NCI-H748 (cell line): ENCODE measurements around the gene ACAD10.
"Not testable (repeated sequence)": the region's sequence is repeated elsewhere in the genome, so short reads cannot be mapped to it uniquely, and the experiment has no call there.

ENCODE experiments used
- DNase-seq: peaks from one replicate; lab custom pipeline; 2025; ENCODE audit not compliant: unreplicated experiment; lab: John Stamatoyannopoulos, UW

ACAD10 gene

DNA sequence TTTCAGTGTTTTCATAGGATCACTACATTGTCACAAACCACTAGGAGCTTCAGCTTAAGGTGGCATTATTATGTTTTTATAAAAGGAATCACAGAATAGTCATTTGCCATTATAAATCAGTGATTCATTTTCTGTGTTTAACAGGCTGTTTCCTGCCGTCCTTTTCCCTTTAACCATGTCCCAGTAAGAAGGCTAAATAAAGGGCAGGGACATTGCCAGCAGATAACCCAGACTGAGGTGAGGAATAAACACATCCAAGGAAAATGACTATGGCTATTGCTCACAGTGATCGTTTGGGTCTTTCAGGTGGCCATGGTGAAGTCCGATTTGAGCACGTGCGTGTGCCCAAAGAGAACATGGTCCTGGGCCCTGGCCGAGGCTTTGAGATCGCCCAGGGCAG lies 63.0 kb downstream of the ACAD10 start:
- no peak for DNase-seq

DNA sequence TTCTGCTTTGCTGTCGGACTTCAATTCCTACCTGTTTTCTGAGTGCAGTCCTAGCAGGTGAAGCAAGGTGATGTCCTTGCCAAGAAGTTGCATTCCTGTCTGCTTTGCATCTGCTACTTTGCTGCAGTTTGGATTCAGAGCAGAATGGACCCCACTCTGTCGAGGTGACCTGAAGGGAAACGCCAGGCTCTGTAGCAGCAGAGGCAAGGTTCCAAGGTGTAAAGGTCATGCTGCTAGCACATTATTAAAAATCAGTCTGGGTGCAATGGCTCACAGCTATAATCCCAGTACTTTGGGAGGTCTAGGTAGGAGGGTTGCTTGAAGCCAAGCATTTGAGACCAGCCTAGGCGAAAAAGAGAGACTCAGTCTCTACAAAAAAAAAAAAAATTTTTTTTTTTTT lies 63.5 kb downstream of the ACAD10 start:
- no peak for DNase-seq

DNA sequence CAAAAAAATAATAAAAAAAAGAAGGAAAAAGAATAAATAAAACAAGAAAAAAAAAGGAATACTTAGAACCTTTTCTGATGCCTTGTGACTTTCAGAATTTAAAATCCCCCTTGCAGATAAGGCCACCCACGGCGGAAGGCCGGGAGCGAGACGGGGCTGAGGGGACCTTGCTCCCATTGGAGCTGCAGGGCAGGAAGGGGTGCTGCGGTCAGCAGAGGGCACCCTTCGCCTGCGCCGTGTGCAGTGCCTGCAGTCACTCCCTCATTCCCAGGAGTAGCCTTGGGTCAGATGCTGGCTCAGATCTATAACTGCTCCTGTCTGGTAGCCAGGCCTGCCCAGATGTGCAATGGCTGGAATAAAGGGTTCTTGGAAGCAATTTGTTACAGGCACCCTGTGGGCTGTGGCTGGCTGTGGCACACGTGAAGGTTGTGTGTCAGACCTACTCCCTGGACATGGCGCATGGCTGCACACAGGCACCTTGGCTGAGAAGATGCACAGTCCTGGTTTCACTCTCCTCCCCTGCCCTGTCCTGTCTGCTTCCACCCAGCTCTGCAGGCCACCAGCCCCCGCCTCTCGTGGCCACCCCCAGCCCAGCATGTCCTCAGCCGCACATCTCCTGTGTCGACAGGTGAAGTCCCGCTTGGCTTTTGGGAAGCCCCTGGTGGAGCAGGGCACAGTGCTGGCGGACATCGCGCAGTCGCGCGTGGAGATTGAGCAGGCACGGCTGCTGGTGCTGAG lies 67.5 kb downstream of the ACAD10 start:
- DNase-seq: peak; percentile 49

DNA sequence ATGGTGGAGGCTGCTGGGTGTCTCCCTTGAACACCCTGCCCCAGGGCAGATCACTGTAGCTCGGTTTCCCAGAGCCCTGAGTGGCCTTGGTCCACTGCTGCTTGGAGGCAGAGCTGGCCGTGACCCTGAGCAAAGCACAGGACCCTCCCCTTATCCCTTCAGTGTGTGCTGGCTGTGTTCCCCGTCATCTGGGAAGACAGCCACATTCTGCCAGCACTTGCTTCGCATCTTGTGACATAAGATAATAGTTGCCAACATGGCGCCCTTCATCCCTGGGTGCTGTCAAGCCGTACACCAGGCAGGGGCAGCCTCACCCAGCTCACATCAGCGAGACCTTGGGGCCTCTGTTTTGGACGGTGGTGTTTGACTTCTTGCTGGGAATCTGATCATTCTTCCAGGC lies 68.8 kb downstream of the ACAD10 start:
- DNase-seq: no peak

DNA sequence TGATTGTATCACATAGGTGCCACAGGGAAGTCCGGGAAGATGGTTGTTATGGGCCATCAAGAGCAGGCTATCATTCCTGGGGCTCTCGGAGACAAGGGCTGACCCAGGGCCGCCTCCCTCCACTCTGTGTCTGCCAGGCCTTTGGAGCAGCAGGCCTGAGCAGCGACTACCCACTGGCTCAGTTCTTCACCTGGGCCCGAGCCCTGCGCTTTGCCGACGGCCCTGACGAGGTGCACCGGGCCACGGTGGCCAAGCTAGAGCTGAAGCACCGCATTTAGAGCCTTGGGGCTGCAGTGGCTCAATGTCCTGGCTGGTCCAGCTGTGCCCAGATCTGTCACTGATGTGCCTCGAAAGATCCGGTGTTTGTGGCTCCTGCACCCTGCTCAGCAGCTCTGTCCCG lies 70.3 kb downstream of the ACAD10 start:
- no peak for DNase-seq

DNA sequence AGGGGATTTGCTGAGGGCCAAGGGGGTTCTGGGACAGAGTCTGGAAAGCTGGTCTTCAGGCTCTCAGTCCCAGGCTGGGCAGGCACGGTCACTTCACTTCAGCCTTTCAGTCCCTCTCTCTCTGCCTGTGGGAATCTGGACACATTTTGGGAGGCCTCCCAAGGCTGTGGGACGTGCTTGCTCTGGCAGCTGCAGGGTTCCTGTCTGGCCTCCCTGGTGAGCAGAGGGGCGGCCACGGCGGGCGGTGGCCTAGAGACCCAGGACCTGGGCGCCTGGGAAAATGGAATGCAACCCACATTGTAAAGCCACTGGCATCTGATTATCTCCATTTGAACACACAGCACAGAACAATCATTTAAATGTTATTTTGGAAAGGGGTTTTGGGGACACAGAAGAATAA lies 70.8 kb downstream of the ACAD10 start:
- no peak for DNase-seq

DNA sequence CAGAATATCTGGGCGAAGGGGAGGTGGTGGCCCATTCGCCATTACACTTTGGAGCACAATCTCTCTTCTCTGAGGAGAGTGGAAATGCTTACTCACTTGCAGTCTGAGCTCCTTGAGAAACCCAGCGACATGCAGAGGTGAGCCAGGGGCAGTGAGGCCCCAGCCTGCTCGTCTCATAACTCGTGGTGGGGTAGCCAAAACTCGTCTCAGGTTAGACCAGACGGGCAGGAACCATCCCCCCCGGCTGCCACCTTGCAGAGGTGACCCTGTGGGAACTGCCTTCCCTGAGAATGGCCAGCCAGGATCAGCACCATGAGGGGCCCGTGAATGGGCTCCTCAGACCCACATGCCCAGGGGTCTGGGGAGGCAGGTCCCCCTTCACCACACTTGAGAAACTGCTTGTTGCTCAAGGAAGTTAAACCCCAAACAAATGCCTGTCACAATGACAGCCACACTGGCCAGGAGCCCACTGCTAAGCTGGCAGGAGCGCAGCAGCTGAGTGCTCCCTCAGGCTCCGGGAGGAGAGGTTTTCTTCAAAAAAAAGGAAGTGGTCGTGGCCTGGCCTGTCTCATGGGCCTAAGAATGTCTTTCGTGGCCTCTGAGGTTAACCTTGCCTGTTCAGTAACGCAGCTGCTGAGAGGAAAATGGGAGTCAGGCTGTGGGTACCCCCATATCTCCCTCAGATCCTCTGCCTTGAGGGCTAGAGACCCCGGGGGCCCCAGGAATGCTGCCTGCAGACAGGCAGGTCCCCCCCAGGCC lies 71.7 kb downstream of the ACAD10 start:
- DNase-seq: no peak

DNA sequence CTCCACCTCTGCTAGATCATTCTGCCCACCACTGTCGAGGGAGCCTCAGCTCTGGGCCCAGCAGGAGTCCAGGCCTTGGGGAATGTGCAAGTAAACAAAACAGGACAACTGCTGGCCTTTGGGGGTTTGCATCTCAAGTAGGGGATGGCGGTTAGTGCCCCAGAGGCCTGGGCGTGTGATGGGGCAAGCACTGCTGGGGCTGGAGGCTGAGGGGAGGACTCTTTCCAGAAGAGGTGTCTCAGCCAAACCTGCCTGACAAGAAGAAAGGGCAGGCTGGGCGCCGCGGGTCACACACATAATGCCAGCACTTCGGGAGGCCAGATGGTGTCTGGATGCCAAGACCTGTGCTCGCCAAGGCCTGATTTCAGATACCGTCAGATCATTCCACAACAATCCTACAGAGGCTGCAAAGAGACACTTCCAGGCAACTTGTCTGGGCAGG lies 72.3 kb downstream of the ACAD10 start:
- no peak for DNase-seq

DNA sequence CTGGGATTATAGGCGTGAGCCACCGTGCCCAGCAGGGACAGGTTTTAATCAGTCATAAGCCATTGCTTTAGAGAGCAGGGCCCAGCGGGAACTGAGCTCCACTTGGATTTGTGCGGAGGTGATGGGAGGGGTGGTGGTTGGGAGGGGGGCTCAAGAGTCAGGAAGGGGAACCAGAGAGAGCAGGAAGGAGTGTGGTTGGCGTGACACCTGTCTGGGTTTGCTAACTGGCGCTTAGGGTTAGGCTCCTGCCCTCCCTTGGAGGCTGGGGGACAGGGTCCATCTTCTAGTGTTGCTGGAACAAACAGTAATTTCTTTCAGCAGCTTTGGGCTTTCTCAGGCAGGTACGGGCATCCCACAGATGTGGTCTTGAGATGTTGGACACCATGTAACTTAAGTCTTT lies 73.4 kb downstream of the ACAD10 start:
- DNase-seq: no peak

DNA sequence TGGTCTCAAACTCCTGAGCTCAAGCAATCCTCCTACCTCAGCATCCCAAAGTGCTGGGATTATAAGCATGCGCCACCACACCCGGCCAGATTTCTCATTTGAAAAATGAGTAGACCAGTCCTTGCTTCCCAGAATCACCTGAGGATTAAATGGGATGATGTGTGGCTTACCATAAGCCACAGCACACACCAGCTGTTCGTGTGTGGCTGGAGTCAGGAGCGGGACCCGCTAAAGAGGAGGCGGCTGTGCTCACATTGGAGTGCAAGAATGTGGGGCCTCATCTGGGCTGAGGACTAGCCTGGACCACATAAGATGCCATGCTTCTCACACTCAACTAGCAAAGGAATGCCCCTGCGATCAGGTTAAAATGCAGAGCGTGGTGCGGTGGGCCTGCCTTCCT lies 74.1 kb downstream of the ACAD10 start:
- no peak for DNase-seq

DNA sequence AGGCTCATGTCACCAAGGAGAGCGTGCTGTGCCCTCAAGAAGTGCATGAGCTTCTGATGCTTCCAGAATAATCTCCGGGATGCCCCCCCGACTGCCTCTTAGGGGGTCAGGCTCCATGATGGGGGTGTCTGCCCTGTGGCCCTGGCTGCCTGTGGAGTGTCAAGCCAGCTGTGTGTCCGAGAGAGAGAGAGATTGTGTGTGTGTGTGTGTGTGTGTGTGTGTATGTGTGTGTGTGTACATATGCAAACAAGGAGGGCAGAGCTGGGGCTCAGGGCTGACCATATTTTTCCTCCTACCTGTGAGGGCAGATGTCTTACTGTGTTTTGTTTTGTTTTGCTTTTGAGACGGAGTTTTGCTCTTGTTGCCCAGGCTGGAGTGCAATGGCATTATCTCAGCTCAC lies 75.2 kb downstream of the ACAD10 start:
- no peak for DNase-seq

DNA sequence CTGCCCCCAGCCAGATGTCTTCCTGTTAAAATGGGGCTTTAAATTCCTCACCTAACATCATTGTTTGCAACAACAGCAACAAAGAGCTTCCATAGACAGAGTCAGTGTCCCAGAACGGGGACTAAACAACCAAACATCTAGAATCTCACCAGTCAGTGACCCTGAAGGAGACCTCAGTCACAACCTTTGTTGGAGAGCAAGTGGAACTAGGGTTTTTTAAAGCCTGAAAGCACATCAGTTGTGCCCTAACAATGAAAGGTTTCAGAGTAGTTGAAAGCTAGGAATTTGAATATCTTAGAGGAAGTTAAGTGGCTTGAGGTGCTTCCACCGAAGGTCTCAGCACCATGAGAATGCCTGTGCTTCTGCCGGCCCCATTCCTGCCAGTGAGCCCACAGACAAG lies 75.9 kb downstream of the ACAD10 start:
- DNase-seq: no peak

DNA sequence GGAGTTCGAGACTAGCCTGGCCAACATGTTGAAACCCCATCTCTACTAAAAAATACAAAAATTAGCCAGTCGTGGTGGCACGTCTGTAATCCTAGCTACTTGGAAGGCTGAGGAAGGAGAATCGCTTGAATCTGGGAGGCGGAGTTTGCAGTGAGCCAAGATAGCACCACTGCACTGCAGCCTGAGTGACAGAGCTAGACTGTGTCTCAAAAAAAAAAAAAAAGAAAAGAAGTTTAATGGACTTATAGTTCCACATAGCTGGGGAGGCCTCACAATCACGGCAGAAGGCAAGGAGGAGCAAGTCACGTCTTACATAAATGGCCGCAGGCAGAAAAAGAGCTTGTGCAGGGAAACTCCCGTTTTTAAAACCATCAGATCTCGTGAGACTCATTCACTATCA lies 77.7 kb downstream of the ACAD10 start:
- not testable (repeated sequence) for DNase-seq

DNA sequence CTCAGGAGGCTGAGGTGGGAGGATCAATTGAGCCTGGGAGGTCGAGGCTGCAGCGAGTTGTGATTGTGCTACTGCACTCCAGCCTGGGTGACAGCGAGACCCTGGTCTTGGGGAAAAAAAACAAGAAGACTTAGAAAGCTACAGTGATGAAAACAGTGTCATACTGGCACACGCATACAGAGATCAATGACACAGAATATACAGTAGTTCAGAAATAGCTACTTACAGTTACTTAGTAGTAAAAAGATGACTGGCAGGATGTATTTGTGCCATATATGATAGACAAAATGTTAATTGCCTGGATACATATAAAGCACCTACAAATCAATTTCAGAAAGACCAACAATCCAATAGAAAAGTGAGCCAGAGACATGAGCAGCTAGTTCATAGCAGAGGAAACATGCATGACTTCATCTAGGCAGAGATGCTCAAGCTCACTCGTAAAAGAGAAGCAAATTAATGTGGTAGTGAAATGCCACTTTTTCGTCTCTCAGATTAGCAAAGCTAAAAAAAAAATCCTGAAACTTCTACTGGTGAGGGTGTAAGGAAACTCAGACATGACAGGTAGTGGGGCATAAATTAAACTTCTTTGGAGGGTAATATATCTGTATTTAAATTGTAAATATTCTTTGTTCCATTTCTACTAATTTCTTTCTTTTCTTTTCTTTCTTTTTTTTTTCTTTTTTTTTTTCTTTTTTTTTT lies 78.4 kb downstream of the ACAD10 start:
- DNase-seq: no peak

DNA sequence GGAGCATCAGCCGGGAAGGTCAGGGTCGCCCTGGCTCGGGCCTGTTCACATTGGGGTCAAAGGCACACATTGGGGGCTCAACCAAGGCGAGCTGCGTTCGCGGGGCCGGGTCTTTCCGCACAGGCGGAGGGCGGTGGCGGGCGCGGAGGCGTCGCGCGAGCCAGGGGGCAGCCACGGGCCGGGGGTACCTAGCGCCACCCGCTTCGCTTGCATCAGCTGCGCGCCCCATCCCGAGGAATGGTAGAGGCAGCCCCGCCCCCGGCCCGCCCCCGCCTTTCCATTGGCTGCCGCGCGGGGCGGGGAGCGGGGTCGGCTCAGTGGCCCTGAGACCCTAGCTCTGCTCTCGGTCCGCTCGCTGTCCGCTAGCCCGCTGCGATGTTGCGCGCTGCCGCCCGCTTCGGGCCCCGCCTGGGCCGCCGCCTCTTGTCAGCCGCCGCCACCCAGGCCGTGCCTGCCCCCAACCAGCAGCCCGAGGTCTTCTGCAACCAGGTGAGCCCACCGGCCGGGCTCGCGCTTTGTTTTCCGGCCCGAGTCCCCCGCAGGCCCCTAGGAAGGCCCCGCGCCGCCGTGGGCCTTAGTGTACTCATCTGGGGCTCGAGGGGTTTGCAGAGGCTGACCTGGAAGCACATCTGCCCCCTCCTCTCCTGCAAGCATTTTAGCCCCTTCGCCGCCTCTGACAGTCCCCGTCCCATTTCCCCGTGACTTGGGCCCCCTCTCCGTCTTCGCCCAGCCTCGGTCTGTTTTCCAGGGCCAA lies 80.9 kb downstream of the ACAD10 start, which contains the start of gene ALDH2:
ALDH2 (plus strand) TSS at position 326 of the 754 bp plus-strand sequence; CDS start at position 376, 50 bp downstream.
- DNase-seq: peak; percentile 77

DNA sequence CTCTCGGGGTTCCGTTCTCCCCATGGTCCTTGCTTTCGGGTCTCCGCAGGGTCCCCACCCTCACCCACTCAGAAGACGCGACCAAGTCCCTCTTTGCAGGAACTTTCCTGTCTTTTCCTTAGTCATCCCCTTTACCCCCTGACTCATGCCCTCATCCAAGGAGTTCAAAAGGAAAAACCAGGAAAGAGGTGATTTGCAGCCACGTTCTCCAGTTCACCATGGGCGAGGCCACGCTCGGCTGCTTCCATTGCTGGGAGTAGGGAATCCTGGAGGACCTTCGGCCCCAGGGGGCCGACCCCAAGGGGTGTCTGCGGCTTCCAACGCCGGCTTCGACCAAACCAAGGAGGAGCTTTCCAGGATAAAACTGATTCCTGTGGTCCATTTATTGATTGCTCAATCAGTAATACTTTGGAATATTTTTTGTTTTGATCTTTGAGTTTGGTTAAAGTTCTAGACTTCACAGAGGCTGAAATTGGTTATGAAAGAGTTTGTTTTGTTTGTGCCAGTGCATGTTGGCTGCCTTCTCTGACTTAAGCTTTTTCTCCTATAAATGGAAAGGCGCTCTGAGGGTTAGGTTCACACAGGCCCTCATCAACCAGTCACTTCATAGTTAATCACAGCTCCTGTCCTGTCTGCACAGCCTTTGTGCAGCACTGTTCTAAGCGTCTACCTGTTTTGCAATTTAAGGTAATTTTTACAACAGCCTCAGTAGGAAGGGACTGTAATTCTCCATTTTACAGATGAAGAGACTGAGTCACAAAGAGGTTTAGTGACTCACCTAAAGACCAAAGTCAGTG lies 81.7 kb downstream of the ACAD10 start:
- no peak for DNase-seq

DNA sequence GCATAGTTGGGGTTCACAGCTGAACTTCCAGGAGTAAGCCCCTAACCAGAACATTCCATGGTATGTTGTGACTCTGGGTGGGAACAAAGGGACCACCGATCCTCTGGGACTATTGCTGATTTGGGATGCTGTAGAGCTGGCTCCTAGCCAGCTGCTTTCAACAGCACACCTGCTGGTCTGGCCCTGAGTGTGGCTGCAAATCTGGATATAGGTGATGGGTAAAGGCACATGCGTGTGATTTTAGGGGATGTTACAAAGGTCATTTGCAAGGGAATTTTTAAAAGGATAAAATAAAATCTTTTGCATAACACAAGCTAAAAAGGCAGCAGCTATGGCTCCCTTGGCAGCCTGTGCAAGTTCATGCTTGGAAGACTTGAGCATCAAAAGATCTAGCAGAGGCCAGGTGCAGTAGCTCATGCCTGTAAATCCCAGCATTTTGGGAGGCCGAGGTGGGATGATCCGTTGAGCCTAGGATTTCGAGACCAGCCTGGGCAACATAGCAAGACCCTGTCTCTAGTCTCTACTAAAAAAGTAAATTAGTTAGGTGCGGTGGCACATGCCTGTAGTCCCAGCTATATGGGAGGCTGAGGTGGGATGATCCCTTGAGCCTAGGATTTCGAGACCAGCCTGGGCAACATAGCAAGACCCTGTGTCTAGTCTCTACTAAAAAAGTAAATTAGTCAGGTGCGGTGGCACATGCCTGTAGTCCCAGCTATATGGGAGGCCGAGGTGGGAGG lies 82.5 kb downstream of the ACAD10 start:
- no peak for DNase-seq

DNA sequence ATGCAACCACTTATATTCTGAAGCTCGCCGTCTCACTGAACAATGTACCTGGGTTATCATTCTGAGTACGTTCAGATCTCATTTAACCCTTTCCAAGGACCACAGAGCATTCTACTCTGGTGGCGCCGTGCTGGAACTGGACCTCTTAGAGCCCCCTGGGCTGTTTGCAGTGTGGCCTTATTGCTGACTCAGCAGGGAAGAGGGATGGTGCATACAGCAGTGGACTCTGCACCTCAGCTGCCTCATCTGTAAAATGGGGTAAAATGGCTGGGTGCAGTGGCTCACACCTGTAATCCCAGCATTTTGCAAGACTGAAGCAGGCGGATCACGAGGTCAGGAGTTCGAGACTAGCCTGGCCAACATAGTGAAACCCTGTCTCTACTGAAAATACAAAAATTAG lies 83.7 kb downstream of the ACAD10 start:
- no peak for DNase-seq

DNA sequence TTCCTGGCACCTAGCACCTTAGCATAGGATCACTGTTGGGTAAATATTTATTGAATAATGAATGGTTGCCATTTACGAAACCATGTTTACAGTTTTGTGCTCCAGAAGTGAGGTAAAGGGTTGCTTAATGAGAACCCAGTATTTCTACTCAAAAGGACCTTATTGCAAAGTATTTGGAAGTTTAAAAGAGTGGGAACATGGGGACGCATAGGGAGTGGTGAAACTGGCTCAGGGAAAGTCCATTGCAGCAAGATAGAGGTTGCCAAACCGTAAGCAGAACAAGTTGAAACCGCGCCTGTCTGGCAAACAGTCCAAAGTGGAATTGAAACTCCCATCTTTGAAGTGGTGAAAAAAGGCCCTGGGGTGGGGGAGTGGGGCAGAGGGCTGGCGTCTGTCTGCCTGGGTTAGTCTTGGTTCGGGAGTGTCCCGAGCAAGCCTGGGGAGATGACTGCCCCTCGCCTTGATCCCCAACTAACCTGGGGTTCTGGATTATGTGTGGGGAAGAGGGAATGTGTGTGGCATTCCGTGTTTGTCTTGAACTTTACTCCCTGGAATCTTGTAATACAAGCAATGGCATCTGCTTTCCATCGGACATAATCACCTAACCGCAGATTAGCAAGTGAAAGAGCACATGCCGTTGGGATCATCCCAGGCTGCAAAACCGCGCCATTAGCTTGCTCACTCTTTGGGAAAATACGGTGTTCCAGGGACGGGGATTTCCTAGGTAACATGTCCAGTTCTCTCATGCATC lies 88.1 kb downstream of the ACAD10 start:
- DNase-seq: no peak
